ENCODE results near the gene CD22. TPM values are rescaled to one million over a fixed set of nuclear protein-coding genes. Genes with fewer than 3 reads are reported as not detected.

The CD22 gene
- total RNA-seq: 19.1 TPM
- long read RNA-seq, partial matches to known transcripts: 4 of 5 reads
- long read RNA-seq, other reads (novel, unspliced or antisense): 1 of 5 reads

DNA sequence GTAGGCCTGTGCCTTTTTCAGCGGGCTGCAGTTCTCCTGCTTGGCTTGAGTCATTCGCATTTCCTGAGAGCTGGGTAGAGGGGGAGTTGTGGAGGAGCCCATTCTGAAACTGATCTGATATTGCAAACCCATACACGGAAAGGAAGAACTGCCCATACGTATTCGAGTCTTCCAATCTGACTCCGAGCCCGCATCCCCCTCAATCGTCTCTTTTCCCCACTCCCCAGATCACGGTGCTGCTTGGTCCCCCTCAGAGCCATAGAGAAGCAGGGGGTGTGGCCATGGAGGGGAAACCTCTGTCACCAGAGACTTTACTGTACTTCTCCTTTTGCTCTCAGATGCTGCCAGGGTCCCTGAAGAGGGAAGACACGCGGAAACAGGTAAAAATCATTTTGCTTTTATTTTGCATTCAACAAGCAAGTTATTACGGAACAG is at the start of gene CD22:
TSS of gene CD22 (plus strand) at position 337 of the 435 bp plus-strand sequence. CDS start 2,854 bp downstream, outside the sequence.
- Histone ChIP-seq H3K4me1 (no peaks in the 10 kb centered on the region), H3K27ac (no peak within 1 kb of the TSS), H3K36me3 (no peaks in the 10 kb centered on the region), H3K27me3 (ENCODE audit: low read depth) (peaks cover 20% of the 10 kb centered on the region), H3K4me3 (no peak within 1 kb of the TSS), H3K9me3 (no peaks in the 10 kb centered on the region)
- ATAC-seq (peak in 1 of 2 donors; percentile 36), DNase-seq (no peak)
- TF ChIP-seq, protein P1, sequence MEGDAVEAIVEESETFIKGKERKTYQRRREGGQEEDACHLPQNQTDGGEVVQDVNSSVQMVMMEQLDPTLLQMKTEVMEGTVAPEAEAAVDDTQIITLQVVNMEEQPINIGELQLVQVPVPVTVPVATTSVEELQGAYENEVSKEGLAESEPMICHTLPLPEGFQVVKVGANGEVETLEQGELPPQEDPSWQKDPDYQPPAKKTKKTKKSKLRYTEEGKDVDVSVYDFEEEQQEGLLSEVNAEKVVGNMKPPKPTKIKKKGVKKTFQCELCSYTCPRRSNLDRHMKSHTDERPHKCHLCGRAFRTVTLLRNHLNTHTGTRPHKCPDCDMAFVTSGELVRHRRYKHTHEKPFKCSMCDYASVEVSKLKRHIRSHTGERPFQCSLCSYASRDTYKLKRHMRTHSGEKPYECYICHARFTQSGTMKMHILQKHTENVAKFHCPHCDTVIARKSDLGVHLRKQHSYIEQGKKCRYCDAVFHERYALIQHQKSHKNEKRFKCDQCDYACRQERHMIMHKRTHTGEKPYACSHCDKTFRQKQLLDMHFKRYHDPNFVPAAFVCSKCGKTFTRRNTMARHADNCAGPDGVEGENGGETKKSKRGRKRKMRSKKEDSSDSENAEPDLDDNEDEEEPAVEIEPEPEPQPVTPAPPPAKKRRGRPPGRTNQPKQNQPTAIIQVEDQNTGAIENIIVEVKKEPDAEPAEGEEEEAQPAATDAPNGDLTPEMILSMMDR (IDR thresholded peaks at IDR 0.05): no peak
- intact Hi-C loops (cut with DNase I): no loop called here

DNA sequence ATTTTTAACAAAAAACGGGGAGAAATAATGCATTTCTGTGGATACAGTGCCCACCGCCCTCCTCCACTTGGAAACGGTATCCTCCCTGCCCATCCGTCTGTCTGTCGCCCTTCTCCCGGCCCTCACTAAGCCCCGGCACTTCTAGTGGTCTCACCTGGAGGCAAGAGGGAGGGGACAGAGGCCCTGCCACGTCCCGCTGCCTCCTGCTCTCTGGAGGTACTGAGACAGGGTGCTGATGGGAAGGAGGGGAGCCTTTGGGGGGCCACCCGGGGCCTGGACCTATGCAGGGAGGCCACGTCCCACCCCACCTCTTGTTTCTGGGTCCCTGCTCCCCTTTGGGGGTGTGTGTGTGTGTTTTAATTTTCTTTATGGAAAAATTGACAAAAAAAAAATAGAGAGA is 49.6 kb upstream of the CD22 start:
- Histone ChIP-seq H3K4me3 (no peak overlapping the region), H3K9me3 (no peaks in the 10 kb centered on the region), H3K27ac (no peak overlapping the region), H3K4me1 (no peaks in the 10 kb centered on the region), H3K27me3 (ENCODE audit: low read depth) (peaks cover 5% of the 10 kb centered on the region), H3K36me3 (peaks cover 45% of the 10 kb centered on the region)
- ATAC-seq: no peak
- intact Hi-C loops (cut with DNase I): no loop called here
- TF ChIP-seq, protein P1 (IDR thresholded peaks at IDR 0.05): no peak
- DNase-seq: no peak

DNA sequence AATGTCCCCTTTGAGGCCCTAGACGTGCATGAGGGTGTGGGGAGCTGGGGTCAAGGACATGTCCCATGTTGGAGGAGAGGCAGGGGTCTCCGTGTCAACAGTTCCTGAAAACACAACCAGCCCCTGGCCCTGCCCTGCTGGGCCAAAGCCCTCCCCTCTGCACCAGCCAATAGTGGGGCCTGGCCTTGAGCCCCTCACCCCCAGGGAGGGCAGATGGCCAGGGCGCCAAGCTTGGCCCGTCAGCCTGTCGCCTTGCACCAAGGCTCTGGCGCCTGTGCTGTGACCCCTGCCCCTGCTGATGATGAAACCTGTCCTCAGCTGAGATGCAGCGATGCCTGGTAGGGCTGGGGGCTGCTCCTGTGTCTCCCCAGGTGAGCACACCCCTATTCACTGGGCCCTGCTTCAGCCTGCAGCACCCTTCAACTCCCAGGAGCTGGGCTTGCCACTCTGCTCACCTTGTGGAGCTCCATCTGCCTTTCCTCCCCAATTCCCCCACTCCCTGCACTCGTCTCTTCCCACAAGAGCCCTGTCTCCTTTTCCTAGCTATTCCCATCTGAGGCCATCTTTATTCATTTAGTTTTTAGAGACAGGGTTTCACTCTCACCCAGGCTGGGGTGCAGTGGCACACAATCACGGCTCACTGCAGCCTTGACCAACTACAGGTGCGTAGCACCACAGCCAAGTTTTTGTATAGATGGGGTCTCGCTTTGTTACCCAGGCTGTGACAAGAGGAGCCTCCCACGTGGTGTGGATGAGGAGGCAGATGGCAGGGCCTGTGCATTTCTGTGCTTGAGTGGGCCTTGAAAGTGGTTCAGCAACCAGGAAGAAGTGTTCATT is 48.8 kb upstream of the CD22 start:
- TF ChIP-seq, protein P1 (IDR thresholded peaks at IDR 0.05): no peak
- peaks cover 5% of the 10 kb centered on the region for H3K27me3 ChIP-seq (ENCODE audit: low read depth)
- H3K9me3 ChIP-seq: no peaks in the 10 kb centered on the region
- no peak overlapping the region for H3K27ac ChIP-seq
- DNase-seq (no peak), ATAC-seq (peak; percentile 4 to 6)
- H3K4me3 ChIP-seq: no peak overlapping the region
- no peaks in the 10 kb centered on the region for H3K4me1 ChIP-seq
- intact Hi-C loops (cut with DNase I): no loop called here
- H3K36me3 ChIP-seq: peaks cover 37% of the 10 kb centered on the region

DNA sequence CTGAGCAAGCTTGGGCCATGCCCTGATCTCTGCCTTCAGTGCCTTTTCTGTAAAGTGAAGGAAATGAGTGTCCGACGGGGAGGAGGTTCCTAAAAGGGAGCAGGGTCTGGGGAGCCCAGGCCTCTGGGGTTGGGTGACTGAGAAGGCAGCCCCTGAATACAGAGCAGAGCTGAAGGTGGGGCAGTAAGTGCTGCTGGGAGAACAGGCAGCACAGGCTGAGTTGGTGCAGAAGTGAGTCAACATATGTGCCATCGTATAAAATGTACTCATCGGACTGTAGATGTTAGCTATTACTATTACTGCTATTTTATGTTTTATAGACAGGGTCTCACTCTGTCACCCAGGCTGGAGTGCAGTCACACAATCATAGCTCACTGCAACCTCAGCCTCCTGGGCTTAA is 47.7 kb upstream of the CD22 start:
- Histone ChIP-seq H3K36me3 (peaks cover 26% of the 10 kb centered on the region), H3K4me3 (no peak overlapping the region), H3K4me1 (no peaks in the 10 kb centered on the region), H3K27me3 (ENCODE audit: low read depth) (peaks cover 5% of the 10 kb centered on the region), H3K9me3 (no peaks in the 10 kb centered on the region), H3K27ac (no peak overlapping the region)
- ATAC-seq (no peak), DNase-seq (no peak)
- intact Hi-C loops (cut with DNase I): no loop called here
- TF ChIP-seq, protein P1 (IDR thresholded peaks at IDR 0.05): no peak

DNA sequence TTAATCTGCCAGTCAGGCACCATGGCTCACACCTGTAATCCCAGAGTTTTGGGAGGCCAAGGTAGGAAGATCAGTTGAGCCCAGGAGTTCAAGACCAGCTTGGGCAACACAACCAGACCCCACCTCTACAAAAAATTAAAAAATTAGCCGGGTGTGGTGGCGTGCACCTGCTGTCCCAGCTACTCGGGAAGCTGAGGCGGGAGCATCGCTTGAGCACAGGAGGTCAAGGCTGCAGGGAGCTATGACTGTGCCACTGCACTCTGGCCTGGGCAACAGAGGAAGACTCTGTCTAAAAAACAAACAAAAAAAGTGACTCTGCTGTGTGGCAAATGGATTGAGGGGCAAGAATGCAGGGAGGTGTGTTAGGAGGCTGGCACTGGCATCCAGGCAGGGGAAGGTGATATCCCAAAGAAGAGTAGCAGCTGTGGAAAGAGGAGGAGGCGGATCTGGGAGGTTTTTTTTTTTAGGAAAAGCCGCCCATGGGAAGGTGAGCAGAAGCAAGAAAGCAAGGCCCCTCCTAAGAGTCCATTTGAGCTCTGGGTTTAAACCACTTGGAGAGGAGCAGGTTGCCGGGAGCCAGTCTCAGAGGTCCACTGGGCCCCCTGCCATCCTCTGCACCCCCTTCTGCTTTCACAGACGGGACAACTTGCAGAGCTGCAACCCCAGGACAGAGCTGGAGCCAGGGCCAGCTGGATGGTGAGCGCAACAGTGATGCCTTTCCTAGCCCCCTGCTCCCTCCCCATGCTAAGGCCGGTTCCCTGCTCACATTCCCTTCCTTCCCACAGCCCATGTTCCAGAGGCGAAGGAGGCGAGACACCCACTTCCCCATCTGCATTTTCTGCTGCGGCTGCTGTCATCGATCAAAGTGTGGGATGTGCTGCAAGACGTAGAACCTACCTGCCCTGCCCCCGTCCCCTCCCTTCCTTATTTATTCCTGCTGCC is 44.6 kb upstream of the CD22 start:
- H3K4me1 ChIP-seq: no peaks in the 10 kb centered on the region
- no peak for ATAC-seq

More for the DNA sequence above, 44.6 kb upstream of the CD22 start:
- Histone ChIP-seq H3K9me3 (no peaks in the 10 kb centered on the region), H3K27ac (no peak overlapping the region), H3K27me3 (ENCODE audit: low read depth) (peaks cover 9% of the 10 kb centered on the region), H3K4me3 (no peak overlapping the region), H3K36me3 (peaks cover 4% of the 10 kb centered on the region)
- TF ChIP-seq, protein P1 (IDR thresholded peaks at IDR 0.05): no peak
- intact Hi-C loops (cut with DNase I): no loop called here
- DNase-seq: no peak

Data from lower lobe of right lung (tissue), 2 donors.